BJ (cell line): ENCODE results near the gene NDUFC2. TPM values are rescaled to one million over a fixed set of nuclear protein-coding genes. Genes with fewer than 3 reads are reported as not detected.

ENCODE experiments used
- CTCF ChIA-PET: fragments of 350-600 bp; formaldehyde crosslinking; extraction: SDS; loops from one replicate; lab custom pipeline; 2021; ENCODE audit warnings: antibody characterized with exemption, inconsistent platforms; lab: Yijun Ruan, JAX
- POLR2A ChIA-PET: fragments of 300-600 bp; sonication (Branson Sonifier 250); formaldehyde crosslinking; extraction: SDS; loops from one replicate; lab custom pipeline; 2021; ENCODE audit warnings: antibody characterized with exemption; lab: Charles Lee
- DNase-seq: peaks from one replicate; pipeline ENCODE4 v3.0.0-alpha.2; 2011; ENCODE audit warnings: low read depth
- H3K27me3 ChIP-seq: 2 replicates; pipeline ENCODE4 v1.6.0; 2011; ENCODE audit warnings: low read length; ENCODE audit not compliant: control insufficient read depth, insufficient read depth
- H3K36me3 ChIP-seq: 2 replicates; pipeline ENCODE4 v1.5.1; 2011; ENCODE audit warnings: low read length; ENCODE audit not compliant: control insufficient read depth, insufficient read depth
- H3K4me3 ChIP-seq: 2 replicates; pipeline ENCODE4 v1.5.1; 2011; ENCODE audit warnings: low read depth, mild to moderate bottlenecking, control low read depth, low read length
- CTCF ChIP-seq: IDR thresholded peaks from 2 replicates; pipeline ENCODE4 v1.5.1; 2011; ENCODE audit warnings: low read depth, mild to moderate bottlenecking, control low read depth, inconsistent platforms, low read length, moderate library complexity; ENCODE audit not compliant: insufficient read depth
- polyA plus RNA-seq: library from polyadenylated mRNA; depleted of rRNA; stranded (reverse); fragments of >200 nt; gene quantifications from 2 replicates; pipeline ENCODE4 v1.2.3, GENCODE V29; 2011; rRNA removed

NDUFC2 gene
- polyA plus RNA-seq, 1 experiment = 150 TPM

- no peak for TF ChIP-seq CTCF
- Histone ChIP-seq H3K27me3 (no peaks in the 10 kb centered on the region), H3K4me3 (peak within 1 kb of the TSS; percentile 43), H3K36me3 (no peaks in the 10 kb centered on the region)
- POLR2A ChIA-PET = no interaction called here
- CTCF ChIA-PET = no interaction called here
- DNase-seq = no peak
Measured at GRCh38 chr11:78022397-78023396, 57.0 kb downstream of the NDUFC2 start, which contains the start of gene KCTD14. Gene KCTD14, minus strand, starts transcription at chr11:78023276. Its CDS starts 27 bp downstream, at chr11:78023249.

GRCh38 chr11:78021611-78022010, 58.1 kb downstream of the NDUFC2 start:
- ChIA-PET CTCF (interaction anchor here (1.0 kb wide), 1 partner anchor 12 kb away, joined by 3 read pairs; no protein-coding TSS in a partner anchor), POLR2A (interaction anchor here (1.2 kb wide), 1 partner anchor 18 kb away, joined by 3 read pairs; no protein-coding TSS in a partner anchor)

GRCh38 chr11:78020246-78020645, 59.4 kb downstream of the NDUFC2 start:
- POLR2A ChIA-PET = interaction anchor here (0.6 kb wide), 1 partner anchor 34 kb away, joined by 3 read pairs; no protein-coding TSS in a partner anchor
- Histone ChIP-seq H3K27me3 (no peaks in the 10 kb centered on the region), H3K4me3 (no peak overlapping the region), H3K36me3 (no peaks in the 10 kb centered on the region)
- no peak for DNase-seq
- CTCF ChIA-PET = interaction anchor here (1.0 to 1.1 kb wide), 2 partner anchors 12 to 26 kb away, joined by 3 to 4 read pairs; no protein-coding TSS in a partner anchor
- no peak for TF ChIP-seq CTCF

More at GRCh38 chr11:78021611-78022010, 58.1 kb downstream of the NDUFC2 start:
- H3K27me3 ChIP-seq = no peaks in the 10 kb centered on the region
- no peak for TF ChIP-seq CTCF
- H3K36me3 ChIP-seq = no peaks in the 10 kb centered on the region
- no peak for DNase-seq
- no peak overlapping the region for H3K4me3 ChIP-seq

- no peak overlapping the region for H3K4me3 ChIP-seq
- ChIA-PET POLR2A (no interaction called here), CTCF (no interaction called here)
- no peaks in the 10 kb centered on the region for H3K27me3 ChIP-seq
- TF ChIP-seq CTCF = no peak
- no peak for DNase-seq
- no peaks in the 10 kb centered on the region for H3K36me3 ChIP-seq
Measured at GRCh38 chr11:78019808-78020207, 59.9 kb downstream of the NDUFC2 start.

Other genes starting within 250 kb of the NDUFC2 start
- gene INTS4, start 85.2 kb downstream of the NDUFC2 start, polyA plus RNA-seq = 16.8 and 18.9 TPM in 2 replicates
- 1.8 and 2.1 TPM in 2 replicates for gene KCTD14, start 56.6 kb downstream of the NDUFC2 start, polyA plus RNA-seq
- gene THRSP, start 16.0 kb downstream of the NDUFC2 start, polyA plus RNA-seq = not detected in 2 replicates
- 33.9 and 69.3 TPM in 2 replicates for gene ALG8, start 59.8 kb upstream of the NDUFC2 start, polyA plus RNA-seq
- gene KCTD21, start 108.8 kb upstream of the NDUFC2 start, polyA plus RNA-seq = 11.8 and 16.3 TPM in 2 replicates
- gene USP35, start 109.1 kb upstream of the NDUFC2 start, polyA plus RNA-seq = 4.2 and 6.3 TPM in 2 replicates